GM19395 (cell line): ENCODE measurements around the gene HDAC5.
"Not testable (repeated sequence)": the region's sequence is repeated elsewhere in the genome, so short reads cannot be mapped to it uniquely, and the experiment has no call there.

ENCODE experiments used
- ATAC-seq: cut with Tn5 transposase; IDR thresholded peaks from one replicate; pipeline ENCODE4 v1.9.1; 2021; ENCODE audit warnings: mild to moderate bottlenecking, moderate library complexity; ENCODE audit not compliant: unreplicated experiment

HDAC5 gene

GRCh38 chr17:44112284-44113280 is 10.9 kb downstream of the HDAC5 start:
- no peak for ATAC-seq

GRCh38 chr17:44111777-44112176 is 11.7 kb downstream of the HDAC5 start:
- ATAC-seq = no peak

- ATAC-seq = no peak
Measured at GRCh38 chr17:44110823-44111633, 12.4 kb downstream of the HDAC5 start.

GRCh38 chr17:44110011-44110686 is 13.3 kb downstream of the HDAC5 start:
- ATAC-seq = no peak

GRCh38 chr17:44109312-44109630 is 14.2 kb downstream of the HDAC5 start:
- ATAC-seq = no peak

- ATAC-seq = no peak
Measured at GRCh38 chr17:44108440-44109311, 14.8 kb downstream of the HDAC5 start.

- ATAC-seq = no peak
Measured at GRCh38 chr17:44106801-44107200, 16.6 kb downstream of the HDAC5 start.

- ATAC-seq = no peak
Measured at GRCh38 chr17:44105941-44106340, 17.5 kb downstream of the HDAC5 start.

GRCh38 chr17:44105483-44105882 is 18.0 kb downstream of the HDAC5 start:
- no peak for ATAC-seq

- no peak for ATAC-seq
Measured at GRCh38 chr17:44102849-44103622, 20.4 kb downstream of the HDAC5 start.

- ATAC-seq = not testable (repeated sequence)
Measured at GRCh38 chr17:44101858-44102257, 21.6 kb downstream of the HDAC5 start.

- no peak for ATAC-seq
Measured at GRCh38 chr17:44097110-44097958, 26.1 kb downstream of the HDAC5 start.

- ATAC-seq = no peak
Measured at GRCh38 chr17:44095647-44096496, 27.6 kb downstream of the HDAC5 start.

- ATAC-seq = no peak
Measured at GRCh38 chr17:44095388-44095646, 28.1 kb downstream of the HDAC5 start.

GRCh38 chr17:44094701-44095387 is 28.6 kb downstream of the HDAC5 start:
- no peak for ATAC-seq

- no peak for ATAC-seq
Measured at GRCh38 chr17:44093231-44093900, 30.1 kb downstream of the HDAC5 start.

- no peak for ATAC-seq
Measured at GRCh38 chr17:44092051-44092450, 31.4 kb downstream of the HDAC5 start.
